Stomach (tissue), 9 donors: ENCODE measurements around the gene ASTN2. TPM values are rescaled to one million over a fixed set of nuclear protein-coding genes. Genes with fewer than 3 reads are reported as not detected.
A peak's percentile ranks its signal among the peaks of the same experiment; 100 is the strongest.

ENCODE experiments used
- DNase-seq, 2 donors: peaks; one replicate each; pipeline versions ENCODE4 v3.0.0 to v3.0.0-alpha.2; 2013 to 2019
- H3K27ac ChIP-seq, 5 donors: fragments of 200-600 bp in 4 of 5; sonication (generic) in 4 of 5; one replicate each; pipeline ENCODE4 v1.5.1; 2013 to 2019; ENCODE audit warnings: mild to moderate bottlenecking in 1 of 5, moderate library complexity in 1 of 5
- H3K27me3 ChIP-seq, 3 donors: fragments of 200-600 bp; sonication (generic); one replicate each; pipeline ENCODE4 v1.5.1; 2017 to 2019; ENCODE audit warnings: mixed run types in 1 of 3
- H3K36me3 ChIP-seq, 4 donors: fragments of 200-600 bp; sonication (generic); 1 replicate in 3 of 4; 2 replicates in 1 of 4; pipeline ENCODE4 v1.5.1; 2016 to 2019
- H3K4me1 ChIP-seq, 4 donors: fragments of 200-600 bp; sonication (generic); one replicate each; pipeline ENCODE4 v1.5.1; 2016 to 2019
- H3K4me3 ChIP-seq, 4 donors: fragments of 200-600 bp; sonication (generic) in 3 of 4; one replicate each; pipeline ENCODE4 v1.5.1; 2016 to 2019; ENCODE audit warnings: mild to moderate bottlenecking in 1 of 4
- H3K9me3 ChIP-seq, 4 donors: fragments of 200-600 bp; sonication (generic); one replicate each; pipeline ENCODE4 v1.5.1; 2016 to 2019
- EP300 ChIP-seq: sonication (generic); formaldehyde crosslinking; IDR thresholded peaks from one replicate; pipeline ENCODE4 v1.6.1; 2017; ENCODE audit warnings: antibody characterized with exemption
- POLR2A ChIP-seq, 4 donors: fragments of 450-650 bp; IDR thresholded peaks; one replicate each; pipeline ENCODE4 v1.6.1; 2016; ENCODE audit warnings: antibody characterized with exemption in 4 of 4, control low read depth in 2 of 4, mild to moderate bottlenecking in 1 of 4, moderate library complexity in 1 of 4
- POLR2AphosphoS5 ChIP-seq, 3 donors: sonication (generic); formaldehyde crosslinking; IDR thresholded peaks; one replicate each; pipeline ENCODE4 v1.6.1; 2016; ENCODE audit warnings: antibody characterized with exemption in 3 of 3
- WGBS, 5 donors: extraction: QIAGEN DNeasy Blood & Tissue Kit in 3 of 5; methylation state at CpG; one replicate each; pipeline versions ENCODE4 v1.1.5 to v1.1.7; 2013 to 2018; 5-methylcytosine and 5-hydroxymethylcytosine counted together
- intact Hi-C: fragments of 100-400 bp; cut with DNase I; formaldehyde crosslinking; loops from one replicate; pipeline ENCODE4 v1.15.1; 2023; ENCODE audit warnings: low total_unique reads
- polyA plus RNA-seq, 3 donors: library from polyadenylated mRNA; stranded (reverse); fragments of 200-250 nt; gene quantifications; one replicate each; pipeline ENCODE4 v1.2.3, GENCODE V29; 2013
- total RNA-seq, 5 donors: library from RNA; depleted of rRNA; stranded (reverse); fragments of >200 nt; gene quantifications; one replicate each; pipeline versions ENCODE4 v1.1.0 to v1.2.3, GENCODE V29; 2014 to 2016
- TF ChIP-seq, protein P1 (sequence below), 7 experiments: fragments of 450-650 bp in 4 of 7; fragments of 200-600 bp in 3 of 7; sonication (generic) in 3 of 7; IDR thresholded peaks; one replicate each; pipeline ENCODE4 v1.5.1; 2016 to 2019; ENCODE audit warnings: antibody characterized with exemption in 7 of 7, control low read depth in 2 of 7, mild to moderate bottlenecking in 1 of 7
- donor health status: healthy with polysubstance abuse.
- donor health status: Bipolar disorder and iron deficiency.
- donor health status: healthy.

Gene ASTN2
- total and polyA plus RNA-seq, 8 donors, result 2.1 to 22.3 (median 4.2) TPM; not detected in 1

DNA sequence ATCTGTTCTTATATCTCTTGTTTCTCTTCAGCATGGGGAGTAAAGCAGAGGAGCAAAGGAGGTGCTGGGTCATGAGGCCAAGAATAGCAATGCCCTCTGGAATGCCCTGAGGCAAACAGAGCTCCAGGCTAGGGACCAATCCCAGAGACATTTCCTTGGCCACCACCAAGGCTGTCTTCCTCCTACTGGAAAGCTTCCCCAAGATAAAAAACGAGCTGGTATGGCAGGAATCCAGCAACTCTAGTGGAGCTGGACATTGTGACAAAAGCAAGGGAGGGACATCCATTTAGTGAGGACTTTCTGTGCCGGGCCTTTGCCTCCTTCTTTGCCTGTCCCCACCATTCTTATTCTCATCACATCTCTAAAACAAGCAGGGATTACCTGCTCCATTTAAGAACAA lies 161.6 kb downstream of the ASTN2 start:
- TF ChIP-seq POLR2AphosphoS5 (IDR thresholded peaks at IDR 0.05) (no peak), EP300 (no peak), POLR2A (IDR thresholded peaks at IDR 0.05) (no peak)
- TF ChIP-seq, protein P1, sequence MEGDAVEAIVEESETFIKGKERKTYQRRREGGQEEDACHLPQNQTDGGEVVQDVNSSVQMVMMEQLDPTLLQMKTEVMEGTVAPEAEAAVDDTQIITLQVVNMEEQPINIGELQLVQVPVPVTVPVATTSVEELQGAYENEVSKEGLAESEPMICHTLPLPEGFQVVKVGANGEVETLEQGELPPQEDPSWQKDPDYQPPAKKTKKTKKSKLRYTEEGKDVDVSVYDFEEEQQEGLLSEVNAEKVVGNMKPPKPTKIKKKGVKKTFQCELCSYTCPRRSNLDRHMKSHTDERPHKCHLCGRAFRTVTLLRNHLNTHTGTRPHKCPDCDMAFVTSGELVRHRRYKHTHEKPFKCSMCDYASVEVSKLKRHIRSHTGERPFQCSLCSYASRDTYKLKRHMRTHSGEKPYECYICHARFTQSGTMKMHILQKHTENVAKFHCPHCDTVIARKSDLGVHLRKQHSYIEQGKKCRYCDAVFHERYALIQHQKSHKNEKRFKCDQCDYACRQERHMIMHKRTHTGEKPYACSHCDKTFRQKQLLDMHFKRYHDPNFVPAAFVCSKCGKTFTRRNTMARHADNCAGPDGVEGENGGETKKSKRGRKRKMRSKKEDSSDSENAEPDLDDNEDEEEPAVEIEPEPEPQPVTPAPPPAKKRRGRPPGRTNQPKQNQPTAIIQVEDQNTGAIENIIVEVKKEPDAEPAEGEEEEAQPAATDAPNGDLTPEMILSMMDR (IDR thresholded peaks at IDR 0.05), result no peak
- Histone ChIP-seq H3K27ac (no peak overlapping the region), H3K4me1 (no peaks in the 10 kb centered on the region), H3K9me3 (no peaks in the 10 kb centered on the region), H3K36me3 (no peaks in the 10 kb centered on the region), H3K27me3 (no peaks in the 10 kb centered on the region), H3K4me3 (no peak overlapping the region)
- intact Hi-C loops, result no loop called here
- DNase-seq, result no peak
- 28 to 41% (median 35%) methylated on average over 2 of the region's 2 CpGs for WGBS, 5 donors

DNA sequence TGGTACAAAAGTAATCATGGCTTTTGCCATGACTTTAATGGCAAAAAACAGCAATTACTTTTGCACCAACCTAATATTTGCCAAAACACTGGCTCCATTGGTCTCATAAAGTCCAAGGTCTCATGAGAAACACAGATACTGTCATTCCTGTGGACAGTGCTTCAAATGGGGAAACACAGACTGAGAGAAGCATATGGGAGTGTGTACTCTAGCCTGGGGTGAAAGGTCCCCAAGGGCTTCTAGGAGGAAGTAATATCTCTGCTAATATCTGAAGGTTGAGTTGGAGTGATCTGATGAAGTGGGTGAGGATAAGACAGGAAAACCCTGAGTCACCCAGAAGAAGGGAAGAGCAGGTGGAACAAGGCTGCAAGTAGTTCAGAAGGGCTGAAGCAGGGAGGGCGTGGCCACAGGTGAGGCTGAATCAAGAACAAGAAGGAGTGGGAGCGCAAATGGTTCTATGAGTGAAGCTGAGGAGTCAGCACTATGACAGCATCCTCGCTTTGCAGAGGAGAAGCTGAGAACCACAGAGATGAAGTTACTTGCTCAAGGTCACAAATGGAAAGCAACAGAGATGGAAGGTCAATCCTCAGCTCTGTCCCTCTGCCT lies 164.1 kb downstream of the ASTN2 start:
- no peaks in the 10 kb centered on the region for H3K9me3 ChIP-seq
- DNase-seq, result no peak
- 82 to 86% (median 85%) methylated on average over 3 of the region's 3 CpGs for WGBS, 5 donors
- H3K27me3 ChIP-seq, result no peaks in the 10 kb centered on the region
- intact Hi-C loops, result no loop called here
- no peaks in the 10 kb centered on the region for H3K4me1 ChIP-seq
- no peak overlapping the region for H3K27ac ChIP-seq
- H3K36me3 ChIP-seq, result no peaks in the 10 kb centered on the region
- TF ChIP-seq POLR2A (IDR thresholded peaks at IDR 0.05) (no peak), EP300 (no peak), POLR2AphosphoS5 (IDR thresholded peaks at IDR 0.05) (no peak)
- TF ChIP-seq, protein P1 (IDR thresholded peaks at IDR 0.05), result no peak
- no peak overlapping the region for H3K4me3 ChIP-seq

DNA sequence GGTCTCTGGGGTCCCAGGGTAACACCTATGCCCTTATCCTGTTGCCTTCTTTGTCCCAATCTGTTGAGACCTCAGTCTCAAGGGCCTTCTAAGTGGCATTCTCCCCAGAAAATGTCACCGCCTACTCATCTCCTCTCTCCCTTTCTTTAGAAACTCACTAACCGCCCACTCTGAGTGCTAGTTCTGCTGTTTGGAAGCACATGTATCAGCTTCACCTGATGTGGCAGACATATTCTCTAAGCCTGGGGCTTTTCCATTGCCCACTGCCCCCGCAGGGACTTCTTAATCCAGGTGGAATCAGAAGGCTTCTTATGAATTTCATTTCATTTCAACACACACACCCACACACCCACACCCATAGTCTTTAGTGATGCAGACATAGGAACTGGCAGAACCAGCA lies 165.1 kb downstream of the ASTN2 start:
- Histone ChIP-seq H3K9me3 (no peaks in the 10 kb centered on the region), H3K4me1 (no peaks in the 10 kb centered on the region), H3K27ac (no peak overlapping the region), H3K4me3 (no peak overlapping the region), H3K27me3 (no peaks in the 10 kb centered on the region), H3K36me3 (no peaks in the 10 kb centered on the region)
- DNase-seq, result no peak
- intact Hi-C loops, result no loop called here
- WGBS, 5 donors, result 82 to 87% (median 82%) methylated on average over 3 of the region's 3 CpGs
- TF ChIP-seq, protein P1 (IDR thresholded peaks at IDR 0.05), result no peak
- TF ChIP-seq POLR2A (IDR thresholded peaks at IDR 0.05) (no peak), POLR2AphosphoS5 (IDR thresholded peaks at IDR 0.05) (no peak), EP300 (no peak)

DNA sequence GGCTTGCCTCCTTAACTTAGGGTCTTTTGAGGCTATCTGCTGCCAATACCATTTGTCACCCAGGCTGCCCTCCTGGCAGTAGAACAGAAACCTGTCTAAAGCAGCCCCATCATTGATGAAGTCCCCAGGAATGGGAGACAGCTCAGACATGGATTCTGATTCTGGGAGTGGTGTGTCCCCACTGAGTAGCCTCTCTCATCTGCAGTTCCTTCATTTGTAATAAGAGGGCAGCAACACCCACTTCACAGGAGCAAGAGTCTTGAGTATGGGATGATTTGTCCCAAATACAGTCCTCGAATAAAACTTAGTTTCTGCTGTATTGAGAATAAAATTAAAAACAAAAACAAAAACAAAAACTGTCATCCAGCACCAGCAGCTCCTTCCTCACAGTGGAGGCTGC lies 167.6 kb downstream of the ASTN2 start:
- WGBS, 5 donors, result 15 to 43% (median 28%) methylated on average over 1 of the region's 1 CpG
- Histone ChIP-seq H3K36me3 (no peaks in the 10 kb centered on the region), H3K4me1 (no peaks in the 10 kb centered on the region), H3K27ac (no peak overlapping the region), H3K9me3 (no peaks in the 10 kb centered on the region), H3K4me3 (no peak overlapping the region), H3K27me3 (no peaks in the 10 kb centered on the region)
- no peak for TF ChIP-seq EP300
- TF ChIP-seq, protein P1 (IDR thresholded peaks at IDR 0.05), result peak in 3 of 7 experiments; percentile 20 to 49 (median 44)
- DNase-seq, result peak in 1 of 2 donors; percentile 45
- intact Hi-C loops, result no loop called here
